Mammary epithelial cell (primary cell): ENCODE data around the gene PAIP2.

Experiments
- EZH2 ChIP-seq: IDR thresholded peaks from 2 replicates; pipeline ENCODE4 v1.6.1; 2012; ENCODE audit warnings: low read length, inconsistent platforms, borderline replicate concordance
- TF ChIP-seq, protein P1 (sequence below), 2 donors: IDR thresholded peaks in 1 of 2; conservative IDR thresholded peaks in 1 of 2; 2 replicates each; pipeline ENCODE4 v1.5.1; 2011 to 2012; ENCODE audit warnings: inconsistent platforms in 2 of 2, low read length in 2 of 2, mild to moderate bottlenecking in 2 of 2, control low read depth in 1 of 2, low read depth in 1 of 2; ENCODE audit not compliant: insufficient read depth in 1 of 2; ENCODE audit errors: extremely low read depth in 1 of 2

DNA sequence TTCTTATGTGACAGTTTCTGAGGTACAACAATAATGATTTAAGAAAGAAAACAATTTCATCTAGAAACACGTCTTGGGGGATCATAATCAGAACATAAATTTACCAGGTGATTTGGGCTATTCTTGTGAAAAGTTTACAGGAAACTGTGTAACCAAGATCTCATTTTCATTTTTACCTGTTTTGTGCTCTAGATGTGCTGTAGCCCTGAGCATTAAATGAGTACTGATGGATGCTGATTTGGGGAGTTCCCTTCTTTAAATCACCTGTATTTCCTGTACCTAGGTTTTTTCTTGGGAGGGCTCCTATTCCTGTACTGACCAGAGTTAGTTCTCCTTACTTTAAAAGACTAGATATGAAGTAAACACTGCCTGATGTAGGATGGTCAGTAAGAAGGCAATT, 35.5 kb upstream of the PAIP2 start:
- TF ChIP-seq, protein P1, sequence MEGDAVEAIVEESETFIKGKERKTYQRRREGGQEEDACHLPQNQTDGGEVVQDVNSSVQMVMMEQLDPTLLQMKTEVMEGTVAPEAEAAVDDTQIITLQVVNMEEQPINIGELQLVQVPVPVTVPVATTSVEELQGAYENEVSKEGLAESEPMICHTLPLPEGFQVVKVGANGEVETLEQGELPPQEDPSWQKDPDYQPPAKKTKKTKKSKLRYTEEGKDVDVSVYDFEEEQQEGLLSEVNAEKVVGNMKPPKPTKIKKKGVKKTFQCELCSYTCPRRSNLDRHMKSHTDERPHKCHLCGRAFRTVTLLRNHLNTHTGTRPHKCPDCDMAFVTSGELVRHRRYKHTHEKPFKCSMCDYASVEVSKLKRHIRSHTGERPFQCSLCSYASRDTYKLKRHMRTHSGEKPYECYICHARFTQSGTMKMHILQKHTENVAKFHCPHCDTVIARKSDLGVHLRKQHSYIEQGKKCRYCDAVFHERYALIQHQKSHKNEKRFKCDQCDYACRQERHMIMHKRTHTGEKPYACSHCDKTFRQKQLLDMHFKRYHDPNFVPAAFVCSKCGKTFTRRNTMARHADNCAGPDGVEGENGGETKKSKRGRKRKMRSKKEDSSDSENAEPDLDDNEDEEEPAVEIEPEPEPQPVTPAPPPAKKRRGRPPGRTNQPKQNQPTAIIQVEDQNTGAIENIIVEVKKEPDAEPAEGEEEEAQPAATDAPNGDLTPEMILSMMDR (conservative IDR thresholded peaks at IDR 0.05 in 1 of 2, IDR thresholded peaks at IDR 0.05 in 1 of 2; ENCODE audit: extremely low read depth in 1 of 2, insufficient read depth in 1 of 2, low read depth in 1 of 2, low read length in 2 of 2), result no peak
- TF ChIP-seq EZH2, result no peak
